Measurements from ENCODE around the gene FYB2. TPM values are rescaled to one million over a fixed set of nuclear protein-coding genes. Genes with fewer than 3 reads are reported as not detected.

The FYB2 gene
- total RNA-seq, 1 experiment from 2014 or later = not detected

DNA sequence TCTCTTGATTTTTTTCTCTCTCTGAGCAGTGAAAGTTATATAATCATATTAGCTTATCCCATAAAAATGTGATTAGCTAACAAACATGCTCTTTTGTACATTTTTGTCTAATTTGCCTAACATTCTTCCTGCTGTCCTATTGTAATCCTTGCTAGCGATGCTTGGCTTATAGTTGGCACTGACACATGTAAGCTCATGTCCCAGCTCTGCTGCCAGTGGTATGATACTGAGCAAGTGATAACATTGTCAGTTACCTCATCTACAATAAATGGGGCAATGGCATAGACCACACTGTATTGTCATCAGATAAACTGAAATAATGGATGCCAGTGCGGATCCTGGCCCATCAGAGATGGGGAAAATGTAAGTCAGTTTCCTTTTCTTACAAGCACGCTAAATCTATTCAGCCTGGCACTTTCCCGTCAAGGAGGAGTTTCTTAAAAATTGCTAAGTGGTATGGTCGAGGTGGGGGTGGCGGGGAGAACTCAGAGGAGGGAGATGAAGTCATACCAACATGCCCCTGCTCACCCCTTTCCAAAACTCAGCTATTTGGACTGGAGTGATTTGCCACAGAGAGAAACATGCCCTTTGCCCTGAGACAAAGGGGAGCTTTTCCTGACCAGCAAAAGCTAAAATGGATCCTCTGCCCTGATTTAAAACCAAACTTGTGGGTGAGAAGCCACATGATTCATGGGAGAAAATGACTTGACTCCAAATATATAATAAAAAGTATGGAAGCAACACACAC lies 1.3 kb downstream of the FYB2 start:
- no TSS peak for BruUV-seq (replicated peaks)
- no peak for TF ChIP-seq EZH2phosphoT487 (IDR thresholded peaks at IDR 0.05; ENCODE audit: borderline replicate concordance, low read length)
- CTCF ChIA-PET = no interaction called here

DNA sequence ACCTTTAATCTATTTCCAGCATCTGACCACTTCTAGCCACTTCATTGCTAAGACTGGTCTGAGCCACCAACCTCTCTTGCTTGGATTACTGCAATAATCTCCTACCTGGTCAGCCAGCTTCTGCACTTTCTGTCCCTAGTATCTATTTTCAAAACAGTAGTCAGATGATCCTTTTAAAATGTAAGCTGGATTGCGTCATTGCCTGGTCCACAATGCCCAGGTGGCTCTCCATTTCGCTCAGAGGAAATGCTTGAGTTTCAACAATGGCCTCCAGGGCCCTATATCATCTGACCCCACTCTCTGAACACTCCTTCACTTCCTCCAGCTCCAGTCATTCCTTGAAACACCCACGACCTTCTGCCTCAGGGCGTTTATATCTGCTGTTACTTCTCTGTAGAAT lies 2.3 kb downstream of the FYB2 start:
- ATAC-seq (no peak), DNase-seq (no peak)
- Histone ChIP-seq H4K20me1 (ENCODE audit: low read length) (no peaks in the 10 kb centered on the region), H2AFZ (ENCODE audit: low read length) (no peak overlapping the region), H3K9me2 (replicated peaks; ENCODE audit: low read length) (no peaks in the 10 kb centered on the region), H3K4me3 (ENCODE audit: low read length) (no peak overlapping the region), H3K27me3 (ENCODE audit: low read length) (0 out of 2 replicates have a peak, but pooled peaks cover 4% of the 10 kb centered on the region), H3K79me2 (ENCODE audit: low read length) (no peaks in the 10 kb centered on the region), H3K36me3 (ENCODE audit: low read depth, low read length) (no peaks in the 10 kb centered on the region), H3F3A (ENCODE audit: low read length, unreplicated experiment) (no peaks in the 10 kb centered on the region), H3K27ac (ENCODE audit: low read length) (no peak overlapping the region), H3K9ac (ENCODE audit: low read length) (no peak overlapping the region), H3K4me1 (ENCODE audit: insufficient read depth, low read length) (peaks cover 14% of the 10 kb centered on the region), H3K4me2 (ENCODE audit: low read length) (no peak overlapping the region), H3K9me3 (ENCODE audit: low read length) (no peaks in the 10 kb centered on the region)
- no TSS peak for BruUV-seq (replicated peaks)
- intact Hi-C loops (cut with micrococcal nuclease) = no loop called here
- TF ChIP-seq EZH2 (IDR thresholded peaks at IDR 0.05; ENCODE audit: low read length, unreplicated experiment) = no peak
- TF ChIP-seq, protein P1, sequence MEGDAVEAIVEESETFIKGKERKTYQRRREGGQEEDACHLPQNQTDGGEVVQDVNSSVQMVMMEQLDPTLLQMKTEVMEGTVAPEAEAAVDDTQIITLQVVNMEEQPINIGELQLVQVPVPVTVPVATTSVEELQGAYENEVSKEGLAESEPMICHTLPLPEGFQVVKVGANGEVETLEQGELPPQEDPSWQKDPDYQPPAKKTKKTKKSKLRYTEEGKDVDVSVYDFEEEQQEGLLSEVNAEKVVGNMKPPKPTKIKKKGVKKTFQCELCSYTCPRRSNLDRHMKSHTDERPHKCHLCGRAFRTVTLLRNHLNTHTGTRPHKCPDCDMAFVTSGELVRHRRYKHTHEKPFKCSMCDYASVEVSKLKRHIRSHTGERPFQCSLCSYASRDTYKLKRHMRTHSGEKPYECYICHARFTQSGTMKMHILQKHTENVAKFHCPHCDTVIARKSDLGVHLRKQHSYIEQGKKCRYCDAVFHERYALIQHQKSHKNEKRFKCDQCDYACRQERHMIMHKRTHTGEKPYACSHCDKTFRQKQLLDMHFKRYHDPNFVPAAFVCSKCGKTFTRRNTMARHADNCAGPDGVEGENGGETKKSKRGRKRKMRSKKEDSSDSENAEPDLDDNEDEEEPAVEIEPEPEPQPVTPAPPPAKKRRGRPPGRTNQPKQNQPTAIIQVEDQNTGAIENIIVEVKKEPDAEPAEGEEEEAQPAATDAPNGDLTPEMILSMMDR (conservative IDR thresholded peaks at IDR 0.05; ENCODE audit: low read depth, low read length) = no peak
- TF ChIP-seq EZH2phosphoT487 (IDR thresholded peaks at IDR 0.05; ENCODE audit: borderline replicate concordance, low read length) = no peak
- CTCF ChIA-PET = no interaction called here
- POLR2A ChIA-PET (ENCODE audit: unreplicated experiment) = no interaction called here

More for the DNA sequence above, 1.3 kb downstream of the FYB2 start:
- POLR2A ChIA-PET (ENCODE audit: unreplicated experiment) = no interaction called here
- no peaks in the 10 kb centered on the region for H3K9me2 ChIP-seq (replicated peaks; ENCODE audit: low read length)
- no peaks in the 10 kb centered on the region for H3K27me3 ChIP-seq (ENCODE audit: low read length)
- no peaks in the 10 kb centered on the region for H3K79me2 ChIP-seq (ENCODE audit: low read length)
- no peak overlapping the region for H3K27ac ChIP-seq (ENCODE audit: low read length)
- no peaks in the 10 kb centered on the region for H3F3A ChIP-seq (ENCODE audit: low read length, unreplicated experiment)
- peaks cover 14% of the 10 kb centered on the region for H3K4me1 ChIP-seq (ENCODE audit: insufficient read depth, low read length)
- H4K20me1 ChIP-seq (ENCODE audit: low read length) = no peaks in the 10 kb centered on the region
- no peaks in the 10 kb centered on the region for H3K9me3 ChIP-seq (ENCODE audit: low read length)
- no peak for DNase-seq
- no peak for ATAC-seq
- H3K9ac ChIP-seq (ENCODE audit: low read length) = no peak overlapping the region
- intact Hi-C loops (cut with micrococcal nuclease) = no loop called here
- H2AFZ ChIP-seq (ENCODE audit: low read length) = no peak overlapping the region
- no peak overlapping the region for H3K4me2 ChIP-seq (ENCODE audit: low read length)
- no peaks in the 10 kb centered on the region for H3K36me3 ChIP-seq (ENCODE audit: low read depth, low read length)
- no peak overlapping the region for H3K4me3 ChIP-seq (ENCODE audit: low read length)

DNA sequence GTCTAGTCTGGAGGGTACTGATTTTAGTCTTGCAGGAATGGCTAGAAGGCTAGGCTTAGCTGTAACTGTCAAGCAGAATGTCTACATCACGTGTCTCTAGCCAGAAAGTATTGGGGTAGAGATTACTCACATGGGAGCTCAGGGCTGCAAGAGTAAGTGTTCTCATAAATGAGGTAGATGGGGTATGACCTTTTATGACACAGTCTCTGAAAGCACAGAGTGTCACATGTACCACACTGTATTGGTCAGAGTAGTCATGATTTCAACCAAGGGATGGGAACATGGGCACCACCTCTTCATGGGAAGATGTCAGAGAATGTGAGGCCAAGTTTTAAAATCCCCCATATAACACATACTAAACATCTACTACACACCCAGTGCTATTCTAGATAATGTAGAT lies 2.9 kb downstream of the FYB2 start:
- Histone ChIP-seq H3F3A (ENCODE audit: low read length, unreplicated experiment) (no peaks in the 10 kb centered on the region), H3K4me3 (ENCODE audit: low read length) (no peak overlapping the region), H3K9me2 (replicated peaks; ENCODE audit: low read length) (no peaks in the 10 kb centered on the region), H3K9me3 (ENCODE audit: low read length) (no peaks in the 10 kb centered on the region), H3K4me2 (ENCODE audit: low read length) (no peak overlapping the region), H3K36me3 (ENCODE audit: low read depth, low read length) (no peaks in the 10 kb centered on the region), H4K20me1 (ENCODE audit: low read length) (no peaks in the 10 kb centered on the region), H3K4me1 (ENCODE audit: insufficient read depth, low read length) (peaks cover 11% of the 10 kb centered on the region), H3K79me2 (ENCODE audit: low read length) (no peaks in the 10 kb centered on the region), H3K27ac (ENCODE audit: low read length) (no peak overlapping the region), H2AFZ (ENCODE audit: low read length) (no peak overlapping the region), H3K27me3 (ENCODE audit: low read length) (peaks cover 9% of the 10 kb centered on the region; the same call in 1 of the 2 replicates), H3K9ac (ENCODE audit: low read length) (no peak overlapping the region)
- DNase-seq (no peak), ATAC-seq (no peak)
- intact Hi-C loops (cut with micrococcal nuclease) = no loop called here
- BruUV-seq (replicated peaks) = no TSS peak
- CTCF ChIA-PET = no interaction called here
- POLR2A ChIA-PET (ENCODE audit: unreplicated experiment) = no interaction called here
- TF ChIP-seq EZH2phosphoT487 (IDR thresholded peaks at IDR 0.05; ENCODE audit: borderline replicate concordance, low read length) (no peak), EZH2 (IDR thresholded peaks at IDR 0.05; ENCODE audit: low read length, unreplicated experiment) (no peak)
- TF ChIP-seq, protein P1 (conservative IDR thresholded peaks at IDR 0.05; ENCODE audit: low read depth, low read length) = no peak

Data from PC-3 (cell line).